Endothelial cell of umbilical vein (primary cell): ENCODE data around the gene SIGLEC8. TPM values are rescaled to one million over a fixed set of nuclear protein-coding genes. Genes with fewer than 3 reads are reported as not detected.
"Not testable (repeated sequence)": the region's sequence is repeated elsewhere in the genome, so short reads cannot be mapped to it uniquely, and the experiment has no call there.

Experiments used
- BruUV-seq: library from RNA; stranded (reverse); fragments of 400-500 nt; replicated peaks from 2 replicates; lab custom pipeline; 2021; lab: Mats Ljungman, UMichigan
- CTCF ChIA-PET: fragments of 300-600, 350-600 bp; sonication (Branson Sonifier 250); formaldehyde crosslinking; loops from one replicate; lab custom pipeline; 2021; ENCODE audit warnings: antibody characterized with exemption, inconsistent platforms; lab: Charles Lee
- POLR2A ChIA-PET: fragments of 300-600, 350-600 bp; sonication (Branson Sonifier 250); formaldehyde crosslinking; loops from one replicate; lab custom pipeline; 2021; ENCODE audit warnings: antibody characterized with exemption, inconsistent platforms; lab: Charles Lee
- DNase-seq: peaks from one replicate; pipeline ENCODE4 v3.0.0-alpha.2; 2011; ENCODE audit warnings: low read depth, low spot score
- FAIRE-seq: peaks from 2 replicates; lab custom pipeline; 2011; peaks lifted over from hg19 to GRCh38; lab: Jason Lieb, UNC
- H2AFZ ChIP-seq: 2 replicates; pipeline ENCODE4 v1.6.0; 2012; ENCODE audit warnings: low read depth, low read length, control low read depth, inconsistent platforms
- H3K27ac ChIP-seq: 2 replicates; pipeline ENCODE4 v1.5.1; 2011; ENCODE audit warnings: low read depth, mild to moderate bottlenecking, control low read depth, low read length, moderate library complexity; ENCODE audit not compliant: insufficient read depth
- H3K27me3 ChIP-seq, 2 experiments: 2 replicates each; pipeline versions ENCODE4 v1.6.0 to v1.6.1; 2011; ENCODE audit warnings: low read length in 2 of 2, mixed read lengths in 1 of 2; ENCODE audit not compliant: control insufficient read depth in 2 of 2, insufficient read depth in 2 of 2
- H3K36me3 ChIP-seq, 2 experiments: 2 replicates in 1 of 2; 3 replicates in 1 of 2; pipeline ENCODE4 v1.5.1; 2011; ENCODE audit warnings: low read length in 2 of 2, mild to moderate bottlenecking in 1 of 2, moderate library complexity in 1 of 2; ENCODE audit not compliant: control insufficient read depth in 2 of 2, insufficient read depth in 2 of 2; ENCODE audit errors: extremely low read depth in 1 of 2
- H3K4me1 ChIP-seq: 3 replicates; pipeline ENCODE4 v1.5.1; 2011; ENCODE audit warnings: mild to moderate bottlenecking, low read length; ENCODE audit not compliant: control insufficient read depth, insufficient read depth; ENCODE audit errors: extremely low read depth
- H3K4me2 ChIP-seq: 2 replicates; pipeline ENCODE4 v1.6.1; 2011; ENCODE audit warnings: low read length, control low read depth, mixed read lengths; ENCODE audit not compliant: insufficient read depth
- H3K4me3 ChIP-seq, 3 experiments: fragments of 200-600 bp in 1 of 3; sonication (generic), shearing (Covaris generic) in 1 of 3; replicated peaks in 1 of 3; 2 replicates each; pipeline ENCODE4 v1.5.1; 2011 to 2016; ENCODE audit warnings: control low read depth in 3 of 3, low read length in 3 of 3, mild to moderate bottlenecking in 2 of 3, inconsistent platforms in 1 of 3, low read depth in 1 of 3, moderate library complexity in 1 of 3; ENCODE audit not compliant: insufficient read depth in 1 of 3
- H3K79me2 ChIP-seq: 2 replicates; pipeline ENCODE4 v1.6.0; 2012; ENCODE audit warnings: low read length, inconsistent platforms; ENCODE audit not compliant: control insufficient read depth, insufficient read depth
- H3K9ac ChIP-seq: replicated peaks from 2 replicates; pipeline ENCODE3; 2011; ENCODE audit warnings: low read length, control low read depth; ENCODE audit not compliant: insufficient read depth; ENCODE audit errors: extremely low read depth
- H3K9me1 ChIP-seq: replicated peaks from 3 replicates; pipeline ENCODE4 v1.6.0; 2011; ENCODE audit warnings: mild to moderate bottlenecking, low read length; ENCODE audit not compliant: control insufficient read depth, insufficient read depth; ENCODE audit errors: extremely low read depth
- H3K9me3 ChIP-seq: replicated peaks from 2 replicates; pipeline ENCODE4 v1.5.1; 2012; ENCODE audit warnings: low read length, inconsistent platforms; ENCODE audit not compliant: control insufficient read depth, insufficient read depth
- H4K20me1 ChIP-seq: replicated peaks from 2 replicates; pipeline ENCODE3; 2011; ENCODE audit warnings: mild to moderate bottlenecking, low read length; ENCODE audit not compliant: control insufficient read depth, insufficient read depth; ENCODE audit errors: extremely low read depth
- EZH2 ChIP-seq: IDR thresholded peaks from 2 replicates; pipeline ENCODE4 v1.6.1; 2012; ENCODE audit warnings: borderline replicate concordance, low read depth, mild to moderate bottlenecking, moderate library complexity, low read length, inconsistent platforms; ENCODE audit not compliant: severe bottlenecking
- FOS ChIP-seq: IDR thresholded peaks from 2 replicates; pipeline ENCODE4 v1.6.1; 2011; ENCODE audit warnings: mild to moderate bottlenecking, low read length, moderate library complexity, borderline replicate concordance; ENCODE audit not compliant: insufficient read depth
- GATA2 ChIP-seq: IDR thresholded peaks from 2 replicates; pipeline ENCODE4 v1.7.0; 2011; ENCODE audit warnings: low read depth, mild to moderate bottlenecking, moderate library complexity, mixed read lengths, low read length; ENCODE audit not compliant: insufficient read length, insufficient read depth
- JUN ChIP-seq: IDR thresholded peaks from 2 replicates; pipeline ENCODE4 v1.6.1; 2011; ENCODE audit warnings: borderline replicate concordance, low read depth; ENCODE audit not compliant: insufficient read length, insufficient read depth
- MYC ChIP-seq: IDR thresholded peaks from one replicate; pipeline ENCODE4 v1.6.1; 2011; ENCODE audit warnings: mild to moderate bottlenecking, low read depth, low read length
- POLR2A ChIP-seq: IDR thresholded peaks from 2 replicates; pipeline ENCODE4 v1.6.1; 2012; ENCODE audit warnings: low read depth, mild to moderate bottlenecking, control low read depth, low read length
- POLR2AphosphoS5 ChIP-seq: IDR thresholded peaks from 2 replicates; pipeline ENCODE4 v1.6.1; 2012; ENCODE audit warnings: low read depth, mild to moderate bottlenecking, control low read depth, low read length, moderate library complexity; ENCODE audit not compliant: insufficient read depth
- dilution Hi-C: fragments of 300-500 bp; cut with MboI; formaldehyde crosslinking; loops from one replicate; pipeline ENCODE4 v1.15.0; 2019; ENCODE audit warnings: low sequenced_read_pairs; ENCODE audit not compliant: extremely low pct_ligation_motif_present
- intact Hi-C: fragments of 100-400 bp; cut with micrococcal nuclease; formaldehyde crosslinking; loops from one replicate; pipeline ENCODE4 v1.10.0; 2022
- polyA plus RNA-seq, 4 experiments: library from polyadenylated mRNA; depleted of rRNA in 3 of 4; stranded (reverse) in 3 of 4; unstranded in 1 of 4; fragments of >200 nt; gene quantifications; 2 replicates each; pipeline versions ENCODE4 v1.2.1 to v1.2.3, GENCODE V29; 2011 to 2012; ENCODE audit warnings: missing spikeins in 1 of 4
- total RNA-seq: library from RNA; stranded (reverse); gene quantifications from 2 replicates; pipeline ENCODE4 v1.2.3, GENCODE V29; 2021
- TF ChIP-seq, protein P1 (sequence below), 2 donors: IDR thresholded peaks; 1 replicate in 1 of 2; 2 replicates in 1 of 2; pipeline ENCODE4 v1.5.1; 2011; ENCODE audit warnings: low read length in 2 of 2, mild to moderate bottlenecking in 2 of 2, moderate library complexity in 2 of 2, control low read depth in 1 of 2, inconsistent platforms in 1 of 2, low read depth in 1 of 2; ENCODE audit not compliant: insufficient read depth in 1 of 2; ENCODE audit errors: extremely low read depth in 1 of 2
- TF ChIP-seq, protein P2 (sequence below): IDR thresholded peaks from 2 replicates; pipeline ENCODE4 v1.6.1; 2011; ENCODE audit not compliant: insufficient read depth, insufficient read length

Gene SIGLEC8
- total and polyA plus RNA-seq, 2 donors (not counting 3 experiments of a cell fraction or from before 2014, with no cell fraction given): not detected

DNA sequence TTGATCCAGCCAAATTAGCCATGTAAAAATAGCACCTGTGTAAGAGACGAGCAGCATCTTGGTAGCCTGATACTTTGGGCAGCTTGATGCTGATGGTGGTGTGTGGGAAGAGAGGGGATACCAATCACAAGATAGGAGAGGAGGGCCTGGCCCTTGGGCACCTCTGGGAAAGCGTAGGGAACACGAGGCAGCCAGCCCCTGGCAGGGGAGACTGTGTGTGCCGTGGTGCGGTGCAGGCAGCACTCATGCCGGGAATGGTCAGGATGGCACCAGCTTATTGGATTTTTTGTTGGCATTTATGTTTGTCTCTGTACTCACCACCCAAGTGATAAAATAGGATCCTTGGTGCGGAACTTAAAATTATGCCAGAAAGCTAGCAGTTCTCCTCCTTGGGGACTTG lies 10.2 kb downstream of the SIGLEC8 start:
- Histone ChIP-seq H3K4me2 (no peak overlapping the region), H3K9me3 (no peaks in the 10 kb centered on the region), H3K4me1 (no peaks in the 10 kb centered on the region), H3K4me3 (no peak overlapping the region), H3K27ac (no peak overlapping the region), H3K27me3 (no peaks in the 10 kb centered on the region), H3K36me3 (no peaks in the 10 kb centered on the region), H4K20me1 (no peaks in the 10 kb centered on the region), H3K9me1 (no peaks in the 10 kb centered on the region), H3K9ac (no peak overlapping the region), H3K79me2 (no peaks in the 10 kb centered on the region), H2AFZ (no peak overlapping the region)
- no peak for DNase-seq
- ChIA-PET CTCF (no interaction called here), POLR2A (no interaction called here)
- no TSS peak for BruUV-seq
- TF ChIP-seq, protein P1, sequence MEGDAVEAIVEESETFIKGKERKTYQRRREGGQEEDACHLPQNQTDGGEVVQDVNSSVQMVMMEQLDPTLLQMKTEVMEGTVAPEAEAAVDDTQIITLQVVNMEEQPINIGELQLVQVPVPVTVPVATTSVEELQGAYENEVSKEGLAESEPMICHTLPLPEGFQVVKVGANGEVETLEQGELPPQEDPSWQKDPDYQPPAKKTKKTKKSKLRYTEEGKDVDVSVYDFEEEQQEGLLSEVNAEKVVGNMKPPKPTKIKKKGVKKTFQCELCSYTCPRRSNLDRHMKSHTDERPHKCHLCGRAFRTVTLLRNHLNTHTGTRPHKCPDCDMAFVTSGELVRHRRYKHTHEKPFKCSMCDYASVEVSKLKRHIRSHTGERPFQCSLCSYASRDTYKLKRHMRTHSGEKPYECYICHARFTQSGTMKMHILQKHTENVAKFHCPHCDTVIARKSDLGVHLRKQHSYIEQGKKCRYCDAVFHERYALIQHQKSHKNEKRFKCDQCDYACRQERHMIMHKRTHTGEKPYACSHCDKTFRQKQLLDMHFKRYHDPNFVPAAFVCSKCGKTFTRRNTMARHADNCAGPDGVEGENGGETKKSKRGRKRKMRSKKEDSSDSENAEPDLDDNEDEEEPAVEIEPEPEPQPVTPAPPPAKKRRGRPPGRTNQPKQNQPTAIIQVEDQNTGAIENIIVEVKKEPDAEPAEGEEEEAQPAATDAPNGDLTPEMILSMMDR (IDR thresholded peaks at IDR 0.05; ENCODE audit: extremely low read depth in 1 of 2, insufficient read depth in 1 of 2, low read depth in 1 of 2, low read length in 2 of 2): no peak
- TF ChIP-seq JUN (no peak), POLR2AphosphoS5 (no peak), GATA2 (no peak), MYC (no peak), EZH2 (no peak), POLR2A (no peak), FOS (no peak)
- TF ChIP-seq, protein P2, sequence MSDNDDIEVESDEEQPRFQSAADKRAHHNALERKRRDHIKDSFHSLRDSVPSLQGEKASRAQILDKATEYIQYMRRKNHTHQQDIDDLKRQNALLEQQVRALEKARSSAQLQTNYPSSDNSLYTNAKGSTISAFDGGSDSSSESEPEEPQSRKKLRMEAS: no peak
- intact Hi-C loops (no loop called here), dilution Hi-C loops (no loop called here)
- no peak for FAIRE-seq

DNA sequence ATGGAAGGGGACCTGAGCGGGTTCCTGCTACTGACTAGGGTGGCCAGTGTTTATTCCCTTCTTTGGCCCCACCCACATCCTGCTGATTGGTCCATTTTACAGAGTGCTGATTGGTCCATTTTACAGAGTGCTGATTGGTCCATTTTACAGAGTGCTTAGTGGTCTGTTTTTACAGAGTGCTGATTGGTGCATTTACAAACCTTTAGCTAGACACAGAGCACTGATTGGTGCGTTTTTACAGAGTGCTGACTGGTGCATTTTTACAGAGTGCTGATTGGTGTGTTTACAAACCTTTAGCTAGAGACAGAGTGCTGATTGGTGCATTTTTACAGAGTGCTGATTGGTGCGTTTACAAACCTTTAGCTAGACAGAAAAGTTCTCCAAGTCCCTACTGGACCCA lies 10.7 kb downstream of the SIGLEC8 start:
- H3K4me2 ChIP-seq, DNase-seq, H3K27me3 ChIP-seq, FAIRE-seq, H3K27ac ChIP-seq, H3K4me3 ChIP-seq, BruUV-seq, H3K9me1 ChIP-seq, H3K4me1 ChIP-seq, H2AFZ ChIP-seq, H3K36me3 ChIP-seq, H3K9me3 ChIP-seq, POLR2A ChIA-PET, CTCF ChIA-PET, dilution Hi-C loops, H3K9ac ChIP-seq, H4K20me1 ChIP-seq, intact Hi-C loops, H3K79me2 ChIP-seq: not testable (repeated sequence)
